MM.1S (cell line): ENCODE results near the gene CCDC47.

Source experiments
- EZH2phosphoT487 ChIP-seq: fragments of 300-600 bp; sonication (generic); IDR thresholded peaks from 2 replicates; pipeline ENCODE4 v1.6.1; 2018; ENCODE audit warnings: antibody characterized with exemption, low read length
- TF ChIP-seq, protein P1 (sequence below): fragments of 300-600 bp; sonication (generic); IDR thresholded peaks from 2 replicates; pipeline ENCODE4 v1.5.1; 2016; ENCODE audit warnings: antibody characterized with exemption, low read length, mixed read lengths

- TF ChIP-seq, protein P1, sequence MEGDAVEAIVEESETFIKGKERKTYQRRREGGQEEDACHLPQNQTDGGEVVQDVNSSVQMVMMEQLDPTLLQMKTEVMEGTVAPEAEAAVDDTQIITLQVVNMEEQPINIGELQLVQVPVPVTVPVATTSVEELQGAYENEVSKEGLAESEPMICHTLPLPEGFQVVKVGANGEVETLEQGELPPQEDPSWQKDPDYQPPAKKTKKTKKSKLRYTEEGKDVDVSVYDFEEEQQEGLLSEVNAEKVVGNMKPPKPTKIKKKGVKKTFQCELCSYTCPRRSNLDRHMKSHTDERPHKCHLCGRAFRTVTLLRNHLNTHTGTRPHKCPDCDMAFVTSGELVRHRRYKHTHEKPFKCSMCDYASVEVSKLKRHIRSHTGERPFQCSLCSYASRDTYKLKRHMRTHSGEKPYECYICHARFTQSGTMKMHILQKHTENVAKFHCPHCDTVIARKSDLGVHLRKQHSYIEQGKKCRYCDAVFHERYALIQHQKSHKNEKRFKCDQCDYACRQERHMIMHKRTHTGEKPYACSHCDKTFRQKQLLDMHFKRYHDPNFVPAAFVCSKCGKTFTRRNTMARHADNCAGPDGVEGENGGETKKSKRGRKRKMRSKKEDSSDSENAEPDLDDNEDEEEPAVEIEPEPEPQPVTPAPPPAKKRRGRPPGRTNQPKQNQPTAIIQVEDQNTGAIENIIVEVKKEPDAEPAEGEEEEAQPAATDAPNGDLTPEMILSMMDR: no peak
- TF ChIP-seq EZH2phosphoT487: no peak
Observed at GRCh38 chr17:63786117-63786516, 12.7 kb upstream of the CCDC47 start.
